ENCODE results near the gene MPG.
"Not testable (repeated sequence)": the region's sequence is repeated elsewhere in the genome, so short reads cannot be mapped to it uniquely, and the experiment has no call there.

MPG gene, protein sequence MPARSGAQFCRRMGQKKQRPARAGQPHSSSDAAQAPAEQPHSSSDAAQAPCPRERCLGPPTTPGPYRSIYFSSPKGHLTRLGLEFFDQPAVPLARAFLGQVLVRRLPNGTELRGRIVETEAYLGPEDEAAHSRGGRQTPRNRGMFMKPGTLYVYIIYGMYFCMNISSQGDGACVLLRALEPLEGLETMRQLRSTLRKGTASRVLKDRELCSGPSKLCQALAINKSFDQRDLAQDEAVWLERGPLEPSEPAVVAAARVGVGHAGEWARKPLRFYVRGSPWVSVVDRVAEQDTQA

DNA sequence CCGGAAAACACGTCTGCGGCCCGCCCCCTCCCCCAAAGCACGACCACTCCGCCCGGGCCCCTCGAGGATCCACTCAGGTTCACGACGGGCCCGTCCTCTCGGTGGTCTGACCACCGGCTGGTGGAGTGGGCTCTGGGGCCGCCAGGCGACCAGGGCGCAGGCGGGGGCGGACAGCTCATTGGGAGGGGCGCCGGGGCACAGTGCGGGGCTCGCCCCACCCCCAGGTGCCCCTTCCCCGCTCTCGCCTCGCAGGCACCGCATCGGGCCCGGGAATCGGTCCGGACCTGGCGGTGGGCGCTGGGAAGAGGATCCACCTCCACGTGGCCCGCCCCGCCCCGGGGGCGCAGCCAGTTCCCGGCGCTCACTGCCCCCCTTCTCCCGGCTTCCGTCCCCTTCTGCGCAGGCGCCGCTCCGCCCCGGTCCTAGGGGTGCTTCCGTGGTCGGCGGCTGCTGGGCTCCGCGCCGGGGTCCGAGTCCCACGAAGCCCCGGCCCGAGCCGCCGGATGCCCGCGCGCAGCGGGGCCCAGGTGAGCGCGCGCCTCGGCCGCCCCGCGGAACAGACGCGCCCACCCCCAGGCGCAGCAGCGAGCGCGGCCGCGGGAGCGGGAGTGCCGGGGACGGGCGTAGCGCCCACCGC lies at the start of gene MPG:
TSS of gene MPG (plus strand) at position 419 of the 637 bp plus-strand sequence. CDS start at position 504, 85 bp downstream.
- DNase-seq = peak; percentile 89

DNA sequence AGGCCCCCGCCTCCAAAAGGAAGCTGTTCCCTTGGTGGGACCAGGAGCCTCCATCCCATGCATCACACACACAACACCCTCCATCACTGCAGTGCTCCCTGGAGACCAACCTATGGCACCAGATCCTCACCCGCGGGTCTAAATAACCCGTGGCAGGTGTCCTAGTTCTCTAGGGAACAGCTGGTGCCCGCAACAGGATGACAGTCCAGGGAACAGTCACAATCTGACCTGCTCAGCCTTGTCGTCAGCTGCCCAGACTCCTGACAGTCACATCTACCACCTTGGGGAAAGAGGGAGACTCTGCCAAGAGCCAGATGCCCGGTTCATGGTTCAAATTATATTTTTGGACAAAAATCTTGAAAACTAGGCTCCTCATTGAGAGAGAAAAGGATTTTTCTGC lies 47.4 kb upstream of the MPG start:
- DNase-seq = not testable (repeated sequence)

DNA sequence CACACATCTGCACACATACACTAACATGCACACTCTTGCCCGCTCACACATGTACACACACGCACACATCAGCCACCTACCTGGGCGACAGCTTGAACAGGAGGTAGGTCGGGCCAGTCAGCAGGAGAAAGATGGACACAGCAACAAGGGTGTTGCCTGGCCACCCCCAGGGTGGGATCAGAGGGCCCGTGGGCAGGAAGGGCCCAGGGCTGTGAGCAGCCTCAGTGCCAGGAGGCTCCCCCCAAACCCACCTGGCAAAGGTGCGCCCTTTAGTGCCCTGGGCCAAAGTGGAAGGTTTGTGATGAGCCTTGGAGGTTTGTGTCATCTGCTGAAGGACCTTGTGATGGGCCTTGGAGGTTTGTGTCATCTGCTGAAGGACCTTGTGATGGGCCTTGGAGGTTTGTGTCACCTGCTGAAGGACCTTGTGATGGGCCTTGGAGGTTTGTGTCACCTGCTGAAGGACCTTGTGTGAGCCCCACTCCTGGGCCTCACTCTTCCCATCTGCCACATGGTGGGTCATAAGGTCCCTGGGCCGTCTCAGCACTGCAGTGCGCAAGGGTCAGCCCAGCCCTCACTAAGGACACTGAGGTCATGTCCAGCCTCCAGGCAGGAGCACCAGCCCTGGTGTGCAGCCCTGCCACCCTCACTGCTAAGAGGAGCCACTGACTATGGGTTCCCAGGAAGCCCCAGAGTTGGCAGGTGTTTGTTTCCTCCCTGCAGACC lies 44.7 kb upstream of the MPG start:
- peak; percentile 0 for DNase-seq

DNA sequence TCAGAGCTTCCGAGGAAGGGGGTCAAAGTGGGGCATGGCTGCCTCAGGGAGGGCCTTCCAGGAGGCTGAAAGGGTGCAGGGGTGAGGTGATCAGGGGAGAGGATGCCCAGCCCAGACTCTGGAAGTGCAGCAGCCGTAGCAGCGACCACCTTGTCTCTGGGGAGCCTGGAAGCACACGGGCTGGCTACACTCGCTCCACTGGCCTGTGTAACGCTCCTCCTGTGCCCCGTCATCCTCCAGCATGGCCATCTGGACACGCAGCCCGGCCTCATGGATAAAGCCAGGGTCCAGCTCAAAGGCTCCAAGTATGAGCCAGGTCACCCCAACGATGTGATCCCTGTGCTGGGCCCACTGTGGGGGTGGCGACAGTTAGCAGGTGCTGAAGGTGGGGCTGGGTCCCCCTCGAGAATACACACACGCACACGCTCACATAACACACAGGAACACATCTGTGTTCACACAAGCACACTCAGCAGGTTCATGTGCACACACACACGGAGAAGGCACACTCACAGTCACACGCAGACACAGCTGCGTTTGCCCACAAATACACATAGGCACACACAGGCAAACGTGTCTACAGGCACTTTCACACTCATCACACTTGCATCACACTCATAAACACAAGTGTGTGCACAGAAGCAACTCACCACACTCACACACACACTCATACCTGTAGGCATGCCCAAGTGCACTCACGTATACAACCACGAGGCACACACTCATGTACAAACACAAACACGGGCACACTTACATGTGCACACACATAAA lies 44.0 kb upstream of the MPG start:
- DNase-seq = peak; percentile 0

DNA sequence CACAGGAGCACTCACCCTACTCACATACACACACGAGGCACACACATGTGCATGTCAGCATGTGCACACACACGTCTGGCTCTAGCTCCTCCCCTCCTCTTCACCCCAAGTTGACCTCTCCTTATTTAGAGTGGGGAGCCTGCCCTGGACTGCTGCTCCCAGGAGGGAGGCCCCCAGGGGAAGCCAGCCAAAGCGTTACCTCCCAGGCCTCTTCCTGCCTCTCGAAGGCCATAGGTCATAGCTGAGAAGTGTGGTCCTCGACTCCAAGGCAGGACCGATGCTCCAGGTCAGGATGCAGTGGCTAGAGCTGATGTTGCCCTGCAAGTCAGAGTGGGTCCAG lies 43.4 kb upstream of the MPG start:
- no peak for DNase-seq

DNA sequence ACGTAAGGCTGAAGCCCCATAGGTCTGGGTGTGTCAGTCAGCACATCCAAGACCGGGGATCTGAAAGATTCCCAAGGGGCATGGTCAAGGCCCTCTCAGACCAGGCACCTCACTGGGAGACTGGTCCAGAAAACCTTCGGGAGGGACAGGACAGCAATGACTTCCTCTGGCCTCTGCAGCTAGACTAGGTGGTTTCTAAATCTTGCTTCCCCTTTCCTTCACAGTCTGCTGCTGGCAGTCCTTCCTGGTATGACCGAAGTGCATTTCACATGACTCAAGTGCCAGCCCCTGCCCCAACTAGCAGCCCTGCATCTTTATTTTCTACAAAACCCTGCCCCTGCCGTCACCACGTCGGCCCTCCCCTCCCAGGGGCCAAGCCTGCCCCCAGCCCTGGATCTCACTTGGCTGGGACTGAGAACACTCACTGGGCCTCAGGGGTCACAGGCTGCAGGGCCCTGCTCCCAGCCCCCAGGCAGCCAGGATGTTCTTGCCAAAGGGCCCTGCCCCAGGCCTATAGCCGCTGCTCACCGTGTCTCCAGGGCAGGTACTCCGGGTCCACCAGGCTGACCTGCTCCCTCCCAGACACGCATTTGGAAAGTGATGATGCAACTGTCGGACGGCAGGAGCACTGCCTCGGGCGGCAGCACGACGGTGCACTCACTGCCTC lies 42.9 kb upstream of the MPG start:
- DNase-seq = peak; percentile 1

DNA sequence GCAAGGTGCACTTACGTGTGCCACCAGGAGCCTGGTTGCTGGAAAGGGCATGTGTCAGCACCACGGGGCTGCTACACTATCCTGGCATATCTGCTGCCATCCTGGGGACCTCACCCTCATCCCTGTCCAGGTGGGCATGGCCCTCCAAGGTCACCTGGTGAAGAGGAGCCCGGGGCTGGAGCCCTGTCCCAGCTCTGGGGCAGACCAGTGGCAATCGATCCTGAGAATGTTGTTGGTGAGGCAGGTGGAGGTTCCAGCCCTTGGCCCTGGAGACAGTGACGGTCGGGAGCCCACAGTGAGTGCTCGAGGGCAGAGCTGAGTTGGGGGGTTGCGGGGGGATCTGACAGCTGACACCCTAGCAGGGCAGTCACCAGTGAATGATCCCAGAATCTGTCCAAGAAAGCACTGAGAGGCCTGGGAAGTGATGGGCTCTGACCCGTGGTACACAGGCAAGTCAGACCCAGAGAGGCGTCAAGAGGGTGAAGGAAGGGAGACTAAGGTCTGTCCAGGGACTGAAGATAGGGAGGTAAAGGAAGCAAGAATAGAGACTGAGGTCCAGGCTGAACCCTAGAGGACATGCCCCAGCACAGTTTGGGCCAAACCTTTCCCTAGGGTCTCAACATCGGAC lies 42.2 kb upstream of the MPG start:
- DNase-seq = peak; percentile 0

DNA sequence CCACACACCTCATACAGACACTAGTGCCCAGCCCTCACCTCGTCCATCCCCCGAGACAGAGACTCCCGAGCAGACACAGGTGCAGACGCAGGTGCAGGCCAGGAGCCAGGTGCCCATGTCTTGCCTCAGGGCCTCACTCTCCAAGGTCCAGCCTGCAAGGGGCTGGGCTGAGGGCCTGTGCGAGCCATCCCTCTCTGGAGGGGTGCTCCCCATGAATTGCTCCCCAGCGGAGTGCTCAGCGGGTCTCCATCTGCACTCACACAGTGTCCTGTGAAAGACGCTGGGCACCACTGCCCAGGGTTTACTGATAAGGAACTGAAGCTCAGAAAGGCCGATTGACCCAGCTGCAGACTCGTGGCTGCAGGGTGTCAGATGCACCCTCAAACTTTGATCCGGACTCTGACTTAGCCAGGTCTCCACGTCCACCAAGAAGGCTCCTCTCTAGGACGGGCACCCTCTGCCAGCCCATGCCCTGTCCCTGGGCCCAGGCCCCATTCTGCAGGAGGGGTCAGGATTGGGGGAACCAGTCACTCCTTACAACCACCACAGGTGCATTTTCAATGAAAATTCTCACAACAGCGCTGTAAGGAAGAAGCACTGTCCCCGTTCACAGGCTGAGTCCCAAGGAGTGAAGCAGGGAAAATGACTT lies 41.6 kb upstream of the MPG start:
- DNase-seq = peak; percentile 0

DNA sequence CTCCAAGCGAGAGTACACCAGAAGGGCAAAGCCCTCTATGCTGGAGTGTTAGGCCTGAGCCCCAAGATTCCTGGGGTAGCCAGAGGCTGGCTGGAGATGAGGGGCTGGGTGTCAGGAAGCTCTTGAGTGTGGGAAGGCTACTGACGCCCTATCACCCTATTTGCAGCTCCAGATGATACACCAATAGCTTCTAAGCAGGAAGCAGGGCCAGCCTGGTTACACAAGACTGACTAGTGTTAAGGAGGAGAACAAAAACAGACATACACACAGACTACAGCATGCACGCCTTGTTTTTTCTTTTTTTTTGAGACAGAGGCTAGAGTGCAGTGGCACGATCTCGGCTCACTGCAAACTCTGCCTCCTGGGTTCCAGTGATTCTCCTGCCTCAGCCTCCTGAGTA lies 40.5 kb upstream of the MPG start:
- peak; percentile 0 for DNase-seq

DNA sequence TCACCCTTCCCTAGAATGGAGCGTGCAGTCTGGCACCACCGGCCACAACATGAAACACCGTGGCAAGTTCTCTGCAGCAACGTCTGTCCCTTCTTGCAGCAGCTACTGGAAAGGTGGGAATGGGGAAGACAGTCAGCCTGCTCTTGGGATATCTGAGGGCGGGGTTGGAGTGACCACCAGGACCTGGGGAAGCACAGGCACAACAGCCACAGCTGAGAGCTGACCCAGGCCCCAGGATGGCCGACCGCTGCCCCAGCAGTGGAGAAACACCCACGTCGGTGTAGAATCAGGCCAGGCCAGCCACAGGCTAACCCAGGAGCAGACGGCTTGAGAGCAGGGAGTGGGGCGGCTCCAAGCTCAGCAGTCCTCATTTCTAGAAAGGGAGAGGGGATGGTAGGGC lies 39.8 kb upstream of the MPG start:
- DNase-seq = not testable (repeated sequence)

DNA sequence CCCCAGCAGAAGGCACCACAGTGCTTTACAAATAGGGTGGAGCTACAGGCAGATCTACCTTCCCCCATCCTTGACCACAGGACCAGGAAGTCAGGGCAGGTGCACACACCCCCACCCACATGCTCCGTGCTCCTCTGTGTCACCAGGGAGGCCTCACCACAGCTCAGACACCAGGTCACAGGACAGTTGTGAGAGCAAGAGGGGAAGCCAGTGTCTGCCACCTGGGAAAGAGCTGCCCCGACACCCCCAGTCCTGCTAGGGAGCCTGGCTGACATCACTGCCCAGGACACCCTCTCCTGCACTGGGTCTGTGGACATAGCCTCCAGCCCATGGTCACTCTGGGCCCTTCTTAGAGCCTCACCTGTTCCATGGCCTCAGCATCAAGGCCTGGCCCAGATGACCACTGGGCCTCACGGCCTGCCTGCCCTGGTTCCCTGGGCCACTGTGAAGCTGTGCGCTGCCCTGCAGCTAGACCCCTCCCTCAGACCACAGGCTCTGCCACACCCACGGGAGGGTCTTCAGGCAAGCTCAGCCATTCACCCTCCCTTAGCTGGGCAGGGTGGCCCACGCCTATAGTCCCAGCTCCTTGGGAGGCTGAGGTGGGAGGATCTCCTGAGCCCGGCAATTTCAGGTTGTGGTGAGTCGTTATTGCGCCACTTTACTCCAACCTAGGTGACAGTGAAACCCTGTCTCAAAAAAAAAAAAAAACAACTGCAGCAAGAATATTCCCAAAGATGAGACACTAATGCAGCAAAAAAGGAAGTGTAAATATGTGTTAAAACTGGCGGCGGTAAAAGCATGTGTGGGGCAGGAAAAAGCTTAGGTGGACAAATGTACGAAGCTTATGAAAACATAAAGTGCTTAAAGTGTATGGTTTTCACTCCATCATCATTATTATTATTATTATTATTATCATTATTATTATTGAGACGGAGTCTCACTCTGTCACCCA lies 38.8 kb upstream of the MPG start:
- peak; percentile 66 for DNase-seq

DNA sequence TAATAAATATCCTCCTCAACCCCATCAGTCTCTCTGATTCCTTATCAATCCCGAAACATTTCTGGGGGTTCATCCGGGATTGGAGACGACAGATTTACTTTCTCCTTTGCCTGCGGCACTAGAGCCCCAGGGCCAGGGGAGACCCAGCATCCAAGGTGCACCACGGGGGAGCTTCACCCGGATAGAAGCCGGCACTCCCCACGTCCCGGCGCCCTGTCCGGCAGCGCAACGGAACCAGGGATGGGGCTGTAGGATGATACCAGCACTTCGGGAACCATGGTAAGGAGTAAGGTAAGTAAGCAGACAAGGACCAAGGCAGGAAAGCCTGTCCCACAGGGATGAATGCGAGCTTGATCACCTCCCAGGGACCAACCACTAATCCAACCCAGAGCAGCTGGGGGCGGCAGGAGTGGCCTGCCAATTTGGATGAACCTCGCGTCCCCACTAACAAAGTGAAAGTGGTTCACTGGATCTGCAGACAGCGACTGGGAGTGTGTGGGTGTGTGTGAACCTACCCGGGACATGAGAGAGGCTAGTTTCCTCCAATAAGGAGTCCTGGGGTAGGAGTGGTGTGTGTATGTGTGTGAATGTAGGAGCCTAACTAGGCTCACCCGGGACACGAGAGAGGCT lies 36.5 kb upstream of the MPG start:
- DNase-seq = peak; percentile 0

DNA sequence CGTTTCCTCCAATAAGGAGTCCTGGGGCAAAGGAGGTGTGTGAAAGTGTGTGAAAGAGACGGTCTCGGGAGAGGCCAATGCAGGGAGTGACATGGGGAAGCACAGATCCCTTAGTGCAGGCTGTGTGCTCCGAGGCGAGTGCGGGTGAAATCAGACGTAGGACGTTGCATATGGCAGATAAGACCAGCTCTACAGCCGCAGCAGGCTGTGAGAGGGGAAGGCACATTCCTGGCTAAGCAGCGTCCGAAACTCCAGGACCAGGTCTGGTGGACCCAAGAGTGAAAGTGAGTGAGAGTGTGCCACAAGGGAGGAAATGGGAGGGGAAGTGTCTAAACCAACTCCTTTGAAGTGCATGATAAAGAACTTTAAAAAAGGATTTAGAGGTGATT lies 36.0 kb upstream of the MPG start:
- DNase-seq = peak; percentile 0

DNA sequence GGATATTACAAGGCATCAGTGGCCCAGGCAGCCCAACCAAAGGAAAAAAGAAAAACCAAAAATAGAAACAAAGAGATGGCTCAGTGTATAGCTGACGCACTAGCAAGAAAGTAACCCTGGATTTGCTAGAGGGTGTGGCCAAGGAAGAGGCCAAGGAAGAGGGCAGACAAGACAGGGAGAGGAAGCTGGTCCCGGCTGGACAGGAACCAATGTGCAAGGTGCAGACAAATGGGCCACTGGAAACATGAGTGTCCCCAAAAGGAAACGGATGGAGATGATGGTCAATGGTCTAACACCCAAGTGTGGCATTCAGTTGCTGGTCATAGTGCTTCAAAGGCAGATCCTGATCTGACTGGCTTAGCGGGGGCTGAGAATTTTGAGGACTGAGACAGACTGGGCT lies 35.3 kb upstream of the MPG start:
- peak; percentile 0 for DNase-seq

DNA sequence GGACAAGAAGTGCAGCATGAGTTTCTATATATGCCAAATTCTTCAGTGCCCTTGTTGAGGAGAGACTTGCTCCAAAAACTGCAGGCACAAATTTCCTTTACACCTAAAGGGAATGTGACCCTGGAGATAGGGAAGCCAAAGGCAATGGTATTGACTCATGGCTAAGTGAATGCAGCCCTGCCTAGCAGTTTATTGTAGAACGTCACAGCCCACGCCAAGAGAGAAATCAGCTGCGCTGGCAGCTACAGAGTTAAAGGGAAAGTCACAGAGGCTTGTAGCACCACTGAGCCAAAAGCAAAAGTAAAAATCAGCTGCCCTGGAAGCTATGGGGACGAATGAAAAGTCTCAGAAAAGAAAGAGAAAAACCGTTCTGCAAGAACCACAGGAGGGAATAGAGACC lies 34.7 kb upstream of the MPG start:
- DNase-seq = no peak

DNA sequence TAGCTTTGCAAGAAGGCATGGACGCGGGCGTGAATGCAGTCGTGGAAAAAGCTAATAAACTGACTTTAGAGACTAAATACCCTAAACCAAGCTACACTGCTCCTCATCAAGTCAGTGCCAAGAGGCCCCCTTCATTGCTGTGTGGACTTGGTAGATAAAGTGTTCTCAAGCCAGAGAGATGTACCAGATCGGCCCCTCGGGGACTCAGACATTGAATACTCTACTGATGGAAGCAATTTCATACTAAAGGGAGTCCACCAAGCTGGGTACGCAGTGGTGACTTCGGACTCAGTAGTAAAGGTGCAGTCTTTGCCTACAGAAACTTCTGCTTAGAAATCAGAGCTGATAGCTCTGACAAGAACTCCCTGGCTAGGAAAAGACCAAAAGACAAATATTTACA lies 33.4 kb upstream of the MPG start:
- no peak for DNase-seq

DNA sequence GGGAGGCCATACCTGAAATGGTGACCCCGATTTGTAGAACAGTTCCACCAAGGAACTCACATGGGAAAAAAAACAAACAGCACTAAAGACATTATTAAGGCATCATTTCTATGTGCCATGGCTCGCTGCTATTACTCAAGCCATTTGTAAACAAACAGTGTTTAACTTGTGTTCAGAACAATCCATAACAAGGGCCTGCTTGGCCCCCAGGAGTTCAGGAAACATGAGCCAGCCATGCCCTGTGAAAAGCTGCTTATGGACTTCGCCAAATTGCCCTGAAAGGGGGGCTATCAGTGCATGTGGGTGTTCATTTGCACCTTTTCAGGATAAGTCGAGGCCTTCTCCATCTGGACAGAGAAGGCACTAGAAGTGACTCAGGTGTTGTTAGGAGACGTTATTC lies 32.6 kb upstream of the MPG start:
- no peak for DNase-seq

DNA sequence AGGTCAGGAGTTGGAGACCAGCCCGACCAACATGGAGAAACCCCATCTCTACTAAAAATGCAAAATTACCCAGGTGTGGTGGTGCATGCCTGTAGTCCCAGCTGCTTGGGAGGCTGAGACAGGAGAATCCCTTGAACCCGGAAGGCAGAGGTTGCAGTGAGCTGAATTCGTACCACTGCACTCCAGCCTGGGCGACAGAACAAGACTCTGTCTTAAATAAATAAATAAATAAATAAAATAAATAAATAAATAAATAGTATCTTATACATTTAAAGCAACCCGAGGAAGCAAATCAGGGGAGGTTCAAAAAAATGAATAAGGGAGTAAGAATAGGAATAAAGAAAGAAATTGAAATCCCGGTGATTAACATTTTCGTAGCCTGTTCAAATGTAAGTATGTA lies 31.5 kb upstream of the MPG start:
- DNase-seq = not testable (repeated sequence)

DNA sequence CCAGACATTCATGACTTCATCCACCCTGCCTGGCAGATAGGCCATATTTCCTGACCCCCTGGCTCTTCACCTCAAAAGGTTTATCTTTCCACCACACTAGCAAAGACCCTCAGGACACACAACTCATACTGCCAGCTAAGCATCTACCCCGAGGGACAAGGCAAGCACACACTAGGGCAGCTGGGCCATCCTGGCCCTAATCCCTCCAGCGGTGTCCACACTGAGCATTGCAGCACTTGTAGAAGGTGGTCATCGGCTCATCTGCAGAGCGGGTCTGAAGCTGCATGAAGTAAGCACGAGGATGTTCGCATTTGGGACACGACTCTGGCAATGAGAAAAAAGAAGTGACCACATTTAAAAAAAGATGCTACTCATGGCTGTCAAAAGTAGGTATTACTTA lies 30.8 kb upstream of the MPG start:
- DNase-seq = no peak

Data from activated CD4-positive, alpha-beta T cell treated with anti-CD3 and anti-CD28 coated beads, Interleukin-10, Interleukin-2, amounts not matched to agents 100 ng/mL and 50 ng/mL, durations not matched to agents 16 hours and 8 hours (primary cell).